ENCODE measurements around the gene XIRP1. TPM values are rescaled to one million over a fixed set of nuclear protein-coding genes. Genes with fewer than 3 reads are reported as not detected.

XIRP1 gene
- total RNA-seq, 1 donor from 2014 or later: 0.21 TPM

DNA sequence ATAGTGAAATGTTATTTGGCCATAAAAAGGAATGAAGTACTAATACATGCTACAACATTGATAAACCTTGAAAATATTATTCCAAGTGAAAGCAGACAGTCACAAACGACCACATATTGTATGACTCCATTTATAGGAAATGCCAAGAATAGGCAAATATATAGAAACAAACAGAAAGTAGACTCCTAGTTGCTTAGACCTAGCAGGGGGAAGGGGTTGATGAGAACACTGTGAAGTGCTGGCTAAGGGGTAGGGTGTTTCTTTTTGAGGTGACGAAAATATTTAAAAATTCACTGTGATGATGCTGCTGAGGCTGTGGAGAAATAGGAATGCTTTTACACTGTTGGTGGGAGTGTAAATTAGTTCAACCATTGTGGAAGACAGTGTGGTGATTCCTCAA, 30.5 kb upstream of the XIRP1 start:
- no peaks in the 10 kb centered on the region for H3K9me3 Mint-ChIP-seq (ENCODE audit: unreplicated experiment)

GRCh38 chr3:39222462-39222861, 30.1 kb upstream of the XIRP1 start:
- H3K4me1 Mint-ChIP-seq (ENCODE audit: unreplicated experiment): peaks cover 11% of the 10 kb centered on the region
- TF ChIP-seq, protein P1, sequence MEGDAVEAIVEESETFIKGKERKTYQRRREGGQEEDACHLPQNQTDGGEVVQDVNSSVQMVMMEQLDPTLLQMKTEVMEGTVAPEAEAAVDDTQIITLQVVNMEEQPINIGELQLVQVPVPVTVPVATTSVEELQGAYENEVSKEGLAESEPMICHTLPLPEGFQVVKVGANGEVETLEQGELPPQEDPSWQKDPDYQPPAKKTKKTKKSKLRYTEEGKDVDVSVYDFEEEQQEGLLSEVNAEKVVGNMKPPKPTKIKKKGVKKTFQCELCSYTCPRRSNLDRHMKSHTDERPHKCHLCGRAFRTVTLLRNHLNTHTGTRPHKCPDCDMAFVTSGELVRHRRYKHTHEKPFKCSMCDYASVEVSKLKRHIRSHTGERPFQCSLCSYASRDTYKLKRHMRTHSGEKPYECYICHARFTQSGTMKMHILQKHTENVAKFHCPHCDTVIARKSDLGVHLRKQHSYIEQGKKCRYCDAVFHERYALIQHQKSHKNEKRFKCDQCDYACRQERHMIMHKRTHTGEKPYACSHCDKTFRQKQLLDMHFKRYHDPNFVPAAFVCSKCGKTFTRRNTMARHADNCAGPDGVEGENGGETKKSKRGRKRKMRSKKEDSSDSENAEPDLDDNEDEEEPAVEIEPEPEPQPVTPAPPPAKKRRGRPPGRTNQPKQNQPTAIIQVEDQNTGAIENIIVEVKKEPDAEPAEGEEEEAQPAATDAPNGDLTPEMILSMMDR (IDR thresholded peaks at IDR 0.05; ENCODE audit: unreplicated experiment): no peak
- H3K27me3 Mint-ChIP-seq (ENCODE audit: unreplicated experiment): peaks cover 5% of the 10 kb centered on the region
- H3K4me3 Mint-ChIP-seq (ENCODE audit: unreplicated experiment): no peak overlapping the region
- DNase-seq (ENCODE audit: low spot score): no peak
- no peak overlapping the region for H3K27ac Mint-ChIP-seq (ENCODE audit: unreplicated experiment)
- no peaks in the 10 kb centered on the region for H3K36me3 Mint-ChIP-seq (ENCODE audit: low read depth, unreplicated experiment)
- no peaks in the 10 kb centered on the region for H3K9me3 Mint-ChIP-seq (ENCODE audit: unreplicated experiment)

More for the DNA sequence above, 30.5 kb upstream of the XIRP1 start:
- Mint-ChIP-seq H3K4me1 (ENCODE audit: unreplicated experiment) (peaks cover 11% of the 10 kb centered on the region), H3K4me3 (ENCODE audit: unreplicated experiment) (no peak overlapping the region), H3K36me3 (ENCODE audit: low read depth, unreplicated experiment) (no peaks in the 10 kb centered on the region), H3K27me3 (ENCODE audit: unreplicated experiment) (peaks cover 5% of the 10 kb centered on the region), H3K27ac (ENCODE audit: unreplicated experiment) (no peak overlapping the region)
- DNase-seq (ENCODE audit: low spot score): no peak
- TF ChIP-seq, protein P1 (IDR thresholded peaks at IDR 0.05; ENCODE audit: unreplicated experiment): no peak

DNA sequence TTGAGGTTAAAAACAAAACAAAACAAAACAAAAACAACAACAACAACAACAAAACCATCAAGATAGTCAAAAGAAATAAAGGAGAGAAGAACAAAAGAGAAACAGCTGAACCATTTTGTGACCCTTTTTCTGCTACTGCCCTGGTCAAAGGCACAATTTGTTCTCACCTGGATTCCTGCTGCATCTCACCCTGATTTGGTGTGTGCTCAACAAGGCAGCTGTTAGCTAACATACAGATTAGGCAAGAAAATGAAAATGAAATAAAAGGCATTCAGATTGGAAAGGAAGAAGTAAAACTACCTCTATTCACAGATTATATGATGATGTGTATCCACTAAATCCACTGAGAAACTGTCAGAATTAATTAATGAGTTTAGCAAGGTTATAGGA, 28.7 kb upstream of the XIRP1 start:
- Mint-ChIP-seq H3K4me1 (ENCODE audit: unreplicated experiment) (peaks cover 16% of the 10 kb centered on the region), H3K4me3 (ENCODE audit: unreplicated experiment) (no peak overlapping the region), H3K9me3 (ENCODE audit: unreplicated experiment) (no peaks in the 10 kb centered on the region), H3K27ac (ENCODE audit: unreplicated experiment) (peak overlapping the region; percentile 11), H3K36me3 (ENCODE audit: low read depth, unreplicated experiment) (no peaks in the 10 kb centered on the region), H3K27me3 (ENCODE audit: unreplicated experiment) (peaks cover 5% of the 10 kb centered on the region)
- TF ChIP-seq, protein P1 (IDR thresholded peaks at IDR 0.05; ENCODE audit: unreplicated experiment): no peak
- no peak for DNase-seq (ENCODE audit: low spot score)

- no peak for DNase-seq (ENCODE audit: low spot score)
- Mint-ChIP-seq H3K27ac (ENCODE audit: unreplicated experiment) (no peak overlapping the region), H3K36me3 (ENCODE audit: low read depth, unreplicated experiment) (no peaks in the 10 kb centered on the region), H3K27me3 (ENCODE audit: unreplicated experiment) (peaks cover 2% of the 10 kb centered on the region), H3K9me3 (ENCODE audit: unreplicated experiment) (no peaks in the 10 kb centered on the region), H3K4me1 (ENCODE audit: unreplicated experiment) (peaks cover 16% of the 10 kb centered on the region), H3K4me3 (ENCODE audit: unreplicated experiment) (no peak overlapping the region)
- TF ChIP-seq, protein P1 (IDR thresholded peaks at IDR 0.05; ENCODE audit: unreplicated experiment): no peak
These were observed 28.2 kb upstream of the XIRP1 start for GRCh38 chr3:39220407-39221140.

GRCh38 chr3:39219702-39220101, 27.3 kb upstream of the XIRP1 start:
- Mint-ChIP-seq H3K36me3 (ENCODE audit: low read depth, unreplicated experiment) (no peaks in the 10 kb centered on the region), H3K27ac (ENCODE audit: unreplicated experiment) (no peak overlapping the region), H3K4me3 (ENCODE audit: unreplicated experiment) (no peak overlapping the region), H3K4me1 (ENCODE audit: unreplicated experiment) (peaks cover 16% of the 10 kb centered on the region), H3K9me3 (ENCODE audit: unreplicated experiment) (no peaks in the 10 kb centered on the region), H3K27me3 (ENCODE audit: unreplicated experiment) (peaks cover 2% of the 10 kb centered on the region)
- no peak for DNase-seq (ENCODE audit: low spot score)
- TF ChIP-seq, protein P1 (IDR thresholded peaks at IDR 0.05; ENCODE audit: unreplicated experiment): no peak
